B cell (primary cell): ENCODE measurements around the gene ZNF789.

Source experiments
- EZH2 ChIP-seq: IDR thresholded peaks from 2 replicates; pipeline ENCODE4 v1.6.1; 2012; ENCODE audit warnings: borderline replicate concordance, low read depth, mild to moderate bottlenecking, moderate library complexity, low read length; ENCODE audit not compliant: insufficient read depth, poor library complexity, severe bottlenecking
- TF ChIP-seq, protein P1 (sequence below): fragments of 200-600 bp; IDR thresholded peaks from one replicate; pipeline ENCODE4 v1.8.0; 2022; ENCODE audit warnings: antibody characterized with exemption, mild to moderate bottlenecking

DNA sequence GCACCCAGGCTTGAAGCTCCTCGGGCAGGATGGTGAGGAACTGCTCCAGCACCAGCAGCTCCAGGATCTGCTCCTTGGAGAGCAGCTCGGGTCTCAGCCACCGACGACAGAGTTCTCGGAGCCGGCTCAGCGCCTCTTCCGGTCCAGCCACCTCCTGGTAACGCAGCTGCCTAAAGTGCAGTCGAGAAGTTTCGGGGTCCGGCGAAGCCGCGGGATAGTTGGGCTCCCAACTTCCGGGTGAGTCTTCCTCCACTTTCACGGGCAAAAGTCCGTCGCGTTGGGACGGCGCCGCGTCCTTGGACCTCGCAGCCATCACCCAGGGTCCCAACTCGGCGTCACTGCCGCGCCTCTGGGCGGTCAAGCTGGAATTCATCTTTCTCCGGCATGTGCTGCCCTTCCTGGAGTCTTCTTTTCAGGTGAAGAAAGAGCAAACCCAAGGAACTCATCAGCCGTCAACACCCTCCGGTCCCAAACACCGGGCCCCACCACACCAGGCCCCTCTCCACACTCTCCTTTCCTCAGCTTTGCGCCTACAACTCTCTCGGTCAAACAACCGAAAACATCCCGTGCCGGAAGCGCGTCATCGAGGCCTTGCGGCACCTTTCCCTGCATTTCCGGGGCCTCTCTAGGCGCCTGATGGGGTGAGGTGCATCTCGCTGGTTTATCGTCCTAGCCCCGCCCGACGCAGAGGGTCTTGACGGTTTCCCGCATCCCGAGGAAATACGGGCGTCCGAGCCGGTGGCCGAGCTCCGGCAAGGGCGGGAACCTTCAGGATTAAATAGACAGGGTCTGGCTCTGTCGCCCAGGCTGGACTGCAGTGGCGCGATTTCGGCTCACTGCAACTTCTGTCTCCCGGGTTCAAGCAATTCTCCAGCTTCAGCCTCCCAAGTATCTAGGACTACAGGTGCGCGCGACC lies 27.3 kb downstream of the ZNF789 start, which contains the start of gene ZNF394:
- TF ChIP-seq, protein P1, sequence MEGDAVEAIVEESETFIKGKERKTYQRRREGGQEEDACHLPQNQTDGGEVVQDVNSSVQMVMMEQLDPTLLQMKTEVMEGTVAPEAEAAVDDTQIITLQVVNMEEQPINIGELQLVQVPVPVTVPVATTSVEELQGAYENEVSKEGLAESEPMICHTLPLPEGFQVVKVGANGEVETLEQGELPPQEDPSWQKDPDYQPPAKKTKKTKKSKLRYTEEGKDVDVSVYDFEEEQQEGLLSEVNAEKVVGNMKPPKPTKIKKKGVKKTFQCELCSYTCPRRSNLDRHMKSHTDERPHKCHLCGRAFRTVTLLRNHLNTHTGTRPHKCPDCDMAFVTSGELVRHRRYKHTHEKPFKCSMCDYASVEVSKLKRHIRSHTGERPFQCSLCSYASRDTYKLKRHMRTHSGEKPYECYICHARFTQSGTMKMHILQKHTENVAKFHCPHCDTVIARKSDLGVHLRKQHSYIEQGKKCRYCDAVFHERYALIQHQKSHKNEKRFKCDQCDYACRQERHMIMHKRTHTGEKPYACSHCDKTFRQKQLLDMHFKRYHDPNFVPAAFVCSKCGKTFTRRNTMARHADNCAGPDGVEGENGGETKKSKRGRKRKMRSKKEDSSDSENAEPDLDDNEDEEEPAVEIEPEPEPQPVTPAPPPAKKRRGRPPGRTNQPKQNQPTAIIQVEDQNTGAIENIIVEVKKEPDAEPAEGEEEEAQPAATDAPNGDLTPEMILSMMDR, result peak; percentile 11
- no peak for TF ChIP-seq EZH2
